ENCODE results near the gene ZNF316. TPM values are rescaled to one million over a fixed set of nuclear protein-coding genes. Genes with fewer than 3 reads are reported as not detected.

The ZNF316 gene
- total RNA-seq, 1 experiment from 2014 or later = 48.9 TPM

DNA sequence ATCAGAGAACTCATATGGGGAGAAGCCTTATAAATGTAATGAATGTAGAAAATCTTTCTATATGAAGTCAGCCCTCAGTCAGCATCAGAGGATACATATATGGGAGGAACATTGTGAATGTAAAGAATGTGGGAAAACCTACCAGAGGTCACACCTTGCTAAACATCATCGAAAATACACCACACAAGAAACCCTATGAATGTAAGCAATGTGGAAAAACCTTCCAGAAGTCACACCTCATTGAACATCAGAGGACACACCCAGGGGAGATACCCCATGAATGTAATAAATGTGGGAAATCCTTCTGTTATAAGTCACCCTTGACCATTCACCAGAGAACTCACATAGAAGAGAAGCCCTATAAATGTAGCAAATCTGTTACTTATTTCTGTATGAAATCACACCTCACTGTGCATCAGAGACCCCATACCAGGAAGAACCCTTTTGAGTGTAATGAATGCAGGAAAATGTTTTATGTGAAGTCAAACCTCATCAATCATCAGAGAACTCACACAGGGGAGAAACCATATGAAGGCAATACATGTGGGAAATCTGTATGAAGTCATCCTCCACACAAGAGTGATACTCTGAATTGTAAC lies 38.8 kb downstream of the ZNF316 start:
- H3K36me3 Mint-ChIP-seq (ENCODE audit: insufficient read depth, unreplicated experiment) = peaks cover 4% of the 10 kb centered on the region
- no peak overlapping the region for H3K27ac Mint-ChIP-seq (ENCODE audit: unreplicated experiment)
- no peaks in the 10 kb centered on the region for H3K4me1 Mint-ChIP-seq (ENCODE audit: low read depth, unreplicated experiment)
- H3K4me3 Mint-ChIP-seq (ENCODE audit: low read depth, unreplicated experiment) = no peak overlapping the region
- intact Hi-C loops (cut with micrococcal nuclease; ENCODE audit: unreplicated experiment) = no loop called here
- peaks cover 40% of the 10 kb centered on the region for H3K9me3 Mint-ChIP-seq (ENCODE audit: low read depth, unreplicated experiment)
- BruUV-seq (replicated peaks) = no TSS peak
- DNase-seq = no peak
- TF ChIP-seq, protein P1, sequence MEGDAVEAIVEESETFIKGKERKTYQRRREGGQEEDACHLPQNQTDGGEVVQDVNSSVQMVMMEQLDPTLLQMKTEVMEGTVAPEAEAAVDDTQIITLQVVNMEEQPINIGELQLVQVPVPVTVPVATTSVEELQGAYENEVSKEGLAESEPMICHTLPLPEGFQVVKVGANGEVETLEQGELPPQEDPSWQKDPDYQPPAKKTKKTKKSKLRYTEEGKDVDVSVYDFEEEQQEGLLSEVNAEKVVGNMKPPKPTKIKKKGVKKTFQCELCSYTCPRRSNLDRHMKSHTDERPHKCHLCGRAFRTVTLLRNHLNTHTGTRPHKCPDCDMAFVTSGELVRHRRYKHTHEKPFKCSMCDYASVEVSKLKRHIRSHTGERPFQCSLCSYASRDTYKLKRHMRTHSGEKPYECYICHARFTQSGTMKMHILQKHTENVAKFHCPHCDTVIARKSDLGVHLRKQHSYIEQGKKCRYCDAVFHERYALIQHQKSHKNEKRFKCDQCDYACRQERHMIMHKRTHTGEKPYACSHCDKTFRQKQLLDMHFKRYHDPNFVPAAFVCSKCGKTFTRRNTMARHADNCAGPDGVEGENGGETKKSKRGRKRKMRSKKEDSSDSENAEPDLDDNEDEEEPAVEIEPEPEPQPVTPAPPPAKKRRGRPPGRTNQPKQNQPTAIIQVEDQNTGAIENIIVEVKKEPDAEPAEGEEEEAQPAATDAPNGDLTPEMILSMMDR (IDR thresholded peaks at IDR 0.05; ENCODE audit: unreplicated experiment) = no peak
- no peaks in the 10 kb centered on the region for H3K27me3 Mint-ChIP-seq (ENCODE audit: unreplicated experiment)
- CTCF ChIA-PET = no interaction called here

DNA sequence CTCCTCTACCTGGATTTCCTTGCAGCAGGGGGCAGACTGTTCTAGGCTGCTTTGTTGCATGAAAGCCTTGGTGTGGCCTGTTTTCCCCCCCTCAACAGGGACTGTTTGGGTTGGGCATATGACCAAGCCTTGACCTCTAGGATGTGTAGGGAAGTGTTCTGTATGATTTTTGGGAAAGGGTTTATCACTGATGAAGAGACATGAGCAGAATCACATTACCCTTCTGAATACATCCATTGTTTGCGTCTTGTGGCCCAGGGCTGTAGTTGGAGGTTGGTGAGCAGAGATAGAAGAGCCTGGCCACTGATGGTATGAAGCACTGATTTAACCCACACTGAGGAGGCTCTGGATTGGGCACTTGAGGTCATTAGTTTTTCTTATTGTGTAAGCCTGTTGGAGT lies 43.0 kb downstream of the ZNF316 start:
- CTCF ChIA-PET = no interaction called here
- no peaks in the 10 kb centered on the region for H3K4me1 Mint-ChIP-seq (ENCODE audit: low read depth, unreplicated experiment)
- no TSS peak for BruUV-seq (replicated peaks)
- peaks cover 18% of the 10 kb centered on the region for H3K36me3 Mint-ChIP-seq (ENCODE audit: insufficient read depth, unreplicated experiment)
- TF ChIP-seq, protein P1 (IDR thresholded peaks at IDR 0.05; ENCODE audit: unreplicated experiment) = no peak
- no peak for DNase-seq
- H3K27me3 Mint-ChIP-seq (ENCODE audit: unreplicated experiment) = no peaks in the 10 kb centered on the region
- peaks cover 21% of the 10 kb centered on the region for H3K9me3 Mint-ChIP-seq (ENCODE audit: low read depth, unreplicated experiment)
- H3K27ac Mint-ChIP-seq (ENCODE audit: unreplicated experiment) = no peak overlapping the region
- no peak overlapping the region for H3K4me3 Mint-ChIP-seq (ENCODE audit: low read depth, unreplicated experiment)
- intact Hi-C loops (cut with micrococcal nuclease; ENCODE audit: unreplicated experiment) = no loop called here

DNA sequence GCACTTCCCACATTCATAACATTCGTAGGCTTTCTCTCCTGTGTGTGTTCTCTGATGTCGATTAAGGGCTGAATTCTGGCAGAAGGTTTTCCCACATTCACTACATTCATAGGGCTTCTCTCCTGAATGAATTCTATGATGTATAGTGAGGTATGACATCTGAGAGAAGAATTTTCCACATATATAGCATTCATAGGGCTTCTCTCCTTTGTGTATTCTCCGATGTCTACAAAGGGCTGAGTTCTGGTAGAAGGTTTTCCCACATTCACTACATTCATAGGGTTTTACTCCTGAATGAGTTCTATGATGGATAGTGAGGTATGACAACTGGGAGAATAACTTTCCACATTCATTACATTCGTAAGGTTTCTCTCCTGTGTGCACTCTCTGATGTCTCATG lies 54.0 kb downstream of the ZNF316 start:
- H3K9me3 Mint-ChIP-seq (ENCODE audit: low read depth, unreplicated experiment) = peaks cover 20% of the 10 kb centered on the region
- H3K27me3 Mint-ChIP-seq (ENCODE audit: unreplicated experiment) = no peaks in the 10 kb centered on the region
- intact Hi-C loops (cut with micrococcal nuclease; ENCODE audit: unreplicated experiment) = no loop called here
- H3K4me3 Mint-ChIP-seq (ENCODE audit: low read depth, unreplicated experiment) = no peak overlapping the region
- H3K36me3 Mint-ChIP-seq (ENCODE audit: insufficient read depth, unreplicated experiment) = peaks cover 67% of the 10 kb centered on the region
- TF ChIP-seq, protein P1 (IDR thresholded peaks at IDR 0.05; ENCODE audit: unreplicated experiment) = no peak
- peak overlapping the region; percentile 64 for H3K27ac Mint-ChIP-seq (ENCODE audit: unreplicated experiment)
- no peak for DNase-seq
- no peaks in the 10 kb centered on the region for H3K4me1 Mint-ChIP-seq (ENCODE audit: low read depth, unreplicated experiment)
- no TSS peak for BruUV-seq (replicated peaks)
- CTCF ChIA-PET = no interaction called here

DNA sequence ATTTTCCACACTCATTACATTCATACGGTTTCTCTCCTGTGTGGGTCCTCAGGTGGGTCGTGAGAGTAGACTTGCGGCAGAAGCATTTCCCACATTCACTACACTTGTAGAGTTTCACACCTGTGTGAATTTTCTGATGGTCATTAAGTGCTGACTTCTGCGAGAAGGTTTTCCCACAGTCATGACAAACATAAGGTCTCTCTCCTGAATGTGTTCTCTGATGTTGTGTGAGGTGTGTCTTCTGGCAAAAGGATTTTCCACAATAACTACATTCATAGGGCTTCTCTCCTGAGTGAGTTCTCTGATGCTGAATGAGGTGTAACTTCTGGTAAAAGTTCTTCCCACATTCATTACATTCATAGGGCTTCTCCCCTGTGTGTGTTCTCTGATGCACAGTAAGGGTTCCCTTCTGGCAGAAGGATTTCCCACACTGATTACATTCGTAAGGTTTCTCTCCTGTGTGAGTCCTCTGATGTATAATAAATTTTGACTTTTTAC lies 54.5 kb downstream of the ZNF316 start:
- intact Hi-C loops (cut with micrococcal nuclease; ENCODE audit: unreplicated experiment) = no loop called here
- peaks cover 16% of the 10 kb centered on the region for H3K9me3 Mint-ChIP-seq (ENCODE audit: low read depth, unreplicated experiment)
- DNase-seq = no peak
- H3K27me3 Mint-ChIP-seq (ENCODE audit: unreplicated experiment) = no peaks in the 10 kb centered on the region
- TF ChIP-seq, protein P1 (IDR thresholded peaks at IDR 0.05; ENCODE audit: unreplicated experiment) = no peak
- CTCF ChIA-PET = no interaction called here
- H3K4me1 Mint-ChIP-seq (ENCODE audit: low read depth, unreplicated experiment) = no peaks in the 10 kb centered on the region
- H3K4me3 Mint-ChIP-seq (ENCODE audit: low read depth, unreplicated experiment) = no peak overlapping the region
- peaks cover 62% of the 10 kb centered on the region for H3K36me3 Mint-ChIP-seq (ENCODE audit: insufficient read depth, unreplicated experiment)
- BruUV-seq (replicated peaks) = no TSS peak
- H3K27ac Mint-ChIP-seq (ENCODE audit: unreplicated experiment) = peak overlapping the region; percentile 64

Data from Calu3 (cell line).